Spinal cord (tissue), 10 donors: Measurements from ENCODE around the gene ACSL3. TPM values are rescaled to one million over a fixed set of nuclear protein-coding genes. Genes with fewer than 3 reads are reported as not detected.
"Not testable (repeated sequence)": the region's sequence is repeated elsewhere in the genome, so short reads cannot be mapped to it uniquely, and the experiment has no call there.

Source experiments
- DNase-seq, 6 donors: peaks; one replicate each; pipeline versions ENCODE4 v3.0.0 to v3.0.0-alpha.2; 2013 to 2015; ENCODE audit warnings: low spot score in 6 of 6, low read depth in 4 of 6
- H3K27ac ChIP-seq: one replicate; pipeline ENCODE4 v1.5.1; 2013; ENCODE audit warnings: low read depth, low read length, control low read depth
- H3K27me3 ChIP-seq: one replicate; pipeline ENCODE4 v1.6.1; 2013; ENCODE audit warnings: low read length; ENCODE audit not compliant: control insufficient read depth, insufficient read depth
- H3K36me3 ChIP-seq: one replicate; pipeline ENCODE4 v1.6.1; 2013; ENCODE audit warnings: low read length; ENCODE audit not compliant: control insufficient read depth, insufficient read depth
- H3K4me1 ChIP-seq: one replicate; pipeline ENCODE4 v1.6.1; 2013; ENCODE audit warnings: low read length; ENCODE audit not compliant: control insufficient read depth, insufficient read depth
- H3K4me3 ChIP-seq: one replicate; pipeline ENCODE4 v1.5.1; 2013; ENCODE audit warnings: low read depth, low read length, control low read depth
- H3K9me3 ChIP-seq: one replicate; pipeline ENCODE4 v1.6.1; 2013; ENCODE audit warnings: low read length; ENCODE audit not compliant: control insufficient read depth, insufficient read depth
- WGBS: methylation state at CpG from one replicate; pipeline ENCODE4 v1.1.5; 2013; ENCODE audit warnings: missing lambda C conversion rate; ENCODE audit not compliant: insufficient coverage; 5-methylcytosine and 5-hydroxymethylcytosine counted together
- polyA plus RNA-seq, 2 donors: library from polyadenylated mRNA; unstranded; fragments of 120-200 nt; gene quantifications; one replicate each; pipeline ENCODE4 v1.2.1, GENCODE V29; 2013; ENCODE audit not compliant: insufficient read length in 2 of 2
- total RNA-seq, 2 donors: library from RNA; depleted of rRNA in 1 of 2; stranded (reverse); fragments of 120-200 nt in 1 of 2; fragments of >200 nt in 1 of 2; gene quantifications; one replicate each; pipeline versions ENCODE4 v1.2.3 to v1.2.4, GENCODE V29; 2013 to 2014
- donor health status: healthy.

The ACSL3 gene
- total and polyA plus RNA-seq, 4 donors: 101 to 227 (median 115) TPM

- peaks cover 8% of the 10 kb centered on the region for H3K36me3 ChIP-seq
- H3K27ac ChIP-seq: no peak overlapping the region
- no peaks in the 10 kb centered on the region for H3K4me1 ChIP-seq
- 75% methylated on average over 6 of the region's 11 CpGs for WGBS
- peak in 2 of 6 donors; percentile 25 to 29 for DNase-seq
- H3K27me3 ChIP-seq: no peaks in the 10 kb centered on the region
- no peaks in the 10 kb centered on the region for H3K9me3 ChIP-seq
- H3K4me3 ChIP-seq: no peak overlapping the region
These were observed 55.7 kb downstream of the ACSL3 start for GRCh38 chr2:222916229-222917197.

- not testable (repeated sequence) for H3K9me3 ChIP-seq, H3K4me3 ChIP-seq, H3K27ac ChIP-seq, H3K4me1 ChIP-seq, H3K27me3 ChIP-seq, DNase-seq, H3K36me3 ChIP-seq
- WGBS: no CpG with 5 or more reads among the region's 9 CpGs
These were observed 56.4 kb downstream of the ACSL3 start for GRCh38 chr2:222917212-222917611.

- no peak overlapping the region for H3K4me3 ChIP-seq
- no peaks in the 10 kb centered on the region for H3K9me3 ChIP-seq
- H3K36me3 ChIP-seq: peaks cover 16% of the 10 kb centered on the region
- no peak for DNase-seq
- no peak overlapping the region for H3K27ac ChIP-seq
- no peaks in the 10 kb centered on the region for H3K4me1 ChIP-seq
- 93% methylated on average over 1 of the region's 2 CpGs for WGBS
- H3K27me3 ChIP-seq: no peaks in the 10 kb centered on the region
These were observed 59.1 kb downstream of the ACSL3 start for GRCh38 chr2:222919841-222920526.

GRCh38 chr2:222920657-222921186, 59.9 kb downstream of the ACSL3 start:
- no peak overlapping the region for H3K27ac ChIP-seq
- no peaks in the 10 kb centered on the region for H3K4me1 ChIP-seq
- H3K27me3 ChIP-seq: no peaks in the 10 kb centered on the region
- no peaks in the 10 kb centered on the region for H3K9me3 ChIP-seq
- no peak for DNase-seq
- no peak overlapping the region for H3K4me3 ChIP-seq
- 74% methylated on average over 2 of the region's 5 CpGs for WGBS
- H3K36me3 ChIP-seq: peaks cover 21% of the 10 kb centered on the region

GRCh38 chr2:222922019-222922800, 61.4 kb downstream of the ACSL3 start:
- no peak for DNase-seq
- Histone ChIP-seq H3K36me3 (peaks cover 18% of the 10 kb centered on the region), H3K27ac (no peak overlapping the region), H3K4me3 (no peak overlapping the region), H3K27me3 (no peaks in the 10 kb centered on the region), H3K4me1 (no peaks in the 10 kb centered on the region), H3K9me3 (no peaks in the 10 kb centered on the region)
- 88% methylated on average over 4 of the region's 8 CpGs for WGBS

- peaks cover 25% of the 10 kb centered on the region for H3K36me3 ChIP-seq
- H3K4me1 ChIP-seq: no peaks in the 10 kb centered on the region
- DNase-seq: no peak
- H3K27ac ChIP-seq: no peak overlapping the region
- H3K9me3 ChIP-seq: no peaks in the 10 kb centered on the region
- H3K27me3 ChIP-seq: no peaks in the 10 kb centered on the region
- H3K4me3 ChIP-seq: no peak overlapping the region
- WGBS: 88% methylated on average over 4 of the region's 9 CpGs
These were observed 66.1 kb downstream of the ACSL3 start for GRCh38 chr2:222926915-222927314.

GRCh38 chr2:222927600-222927999, 66.8 kb downstream of the ACSL3 start:
- no CpG with 5 or more reads among the region's 5 CpGs for WGBS
- no peaks in the 10 kb centered on the region for H3K27me3 ChIP-seq
- DNase-seq: no peak
- H3K36me3 ChIP-seq: peaks cover 25% of the 10 kb centered on the region
- no peak overlapping the region for H3K4me3 ChIP-seq
- H3K27ac ChIP-seq: no peak overlapping the region
- no peaks in the 10 kb centered on the region for H3K4me1 ChIP-seq
- no peaks in the 10 kb centered on the region for H3K9me3 ChIP-seq

GRCh38 chr2:222928335-222928734, 67.5 kb downstream of the ACSL3 start:
- Histone ChIP-seq H3K4me3 (no peak overlapping the region), H3K36me3 (peaks cover 31% of the 10 kb centered on the region), H3K9me3 (no peaks in the 10 kb centered on the region), H3K4me1 (no peaks in the 10 kb centered on the region), H3K27me3 (no peaks in the 10 kb centered on the region), H3K27ac (no peak overlapping the region)
- DNase-seq: no peak
- no CpG with 5 or more reads among the region's 6 CpGs for WGBS

GRCh38 chr2:222930862-222931261, 70.0 kb downstream of the ACSL3 start:
- no peaks in the 10 kb centered on the region for H3K9me3 ChIP-seq
- H3K4me1 ChIP-seq: no peaks in the 10 kb centered on the region
- H3K4me3 ChIP-seq: no peak overlapping the region
- no peak overlapping the region for H3K27ac ChIP-seq
- peak in 1 of 6 donors; percentile 12 for DNase-seq
- peaks cover 28% of the 10 kb centered on the region for H3K36me3 ChIP-seq
- no peaks in the 10 kb centered on the region for H3K27me3 ChIP-seq
- no CpG with 5 or more reads among the region's 2 CpGs for WGBS
